ENCODE data around the gene HNRNPA0. TPM values are rescaled to one million over a fixed set of nuclear protein-coding genes. Genes with fewer than 3 reads are reported as not detected.
A peak's percentile ranks its signal among the peaks of the same experiment; 100 is the strongest.

Gene HNRNPA0
- total RNA-seq = 99.0 and 102 TPM in 2 replicates
- long read RNA-seq, full-length matches to known transcripts = 28 of 28 reads
- long read RNA-seq, partial matches to known transcripts = 0 of 28 reads
- long read RNA-seq, other reads (novel, unspliced or antisense) = 0 of 28 reads

GRCh38 chr5:137754188-137754960 lies at the start of gene HNRNPA0:
HNRNPA0 (minus strand) TSS chr5:137754363; CDS start chr5:137754066, 297 bp downstream.
- Mint-ChIP-seq H3K4me1 (peaks cover 31% of the 10 kb centered on the region), H3K27ac (ENCODE audit: unreplicated experiment) (peak within 1 kb of the TSS; percentile 100), H3K4me3 (peak within 1 kb of the TSS; percentile 98), H3K27me3 (ENCODE audit: low read depth) (peaks cover 15% of the 10 kb centered on the region), H3K36me3 (ENCODE audit: low read depth) (peaks cover 18% of the 10 kb centered on the region), H3K9me3 (peaks cover 3% of the 10 kb centered on the region)
- DNase-seq (ENCODE audit: low read depth, low spot score) = peak; percentile 92
- TF ChIP-seq CTCF (conservative IDR thresholded peaks at IDR 0.05) = no peak

DNA sequence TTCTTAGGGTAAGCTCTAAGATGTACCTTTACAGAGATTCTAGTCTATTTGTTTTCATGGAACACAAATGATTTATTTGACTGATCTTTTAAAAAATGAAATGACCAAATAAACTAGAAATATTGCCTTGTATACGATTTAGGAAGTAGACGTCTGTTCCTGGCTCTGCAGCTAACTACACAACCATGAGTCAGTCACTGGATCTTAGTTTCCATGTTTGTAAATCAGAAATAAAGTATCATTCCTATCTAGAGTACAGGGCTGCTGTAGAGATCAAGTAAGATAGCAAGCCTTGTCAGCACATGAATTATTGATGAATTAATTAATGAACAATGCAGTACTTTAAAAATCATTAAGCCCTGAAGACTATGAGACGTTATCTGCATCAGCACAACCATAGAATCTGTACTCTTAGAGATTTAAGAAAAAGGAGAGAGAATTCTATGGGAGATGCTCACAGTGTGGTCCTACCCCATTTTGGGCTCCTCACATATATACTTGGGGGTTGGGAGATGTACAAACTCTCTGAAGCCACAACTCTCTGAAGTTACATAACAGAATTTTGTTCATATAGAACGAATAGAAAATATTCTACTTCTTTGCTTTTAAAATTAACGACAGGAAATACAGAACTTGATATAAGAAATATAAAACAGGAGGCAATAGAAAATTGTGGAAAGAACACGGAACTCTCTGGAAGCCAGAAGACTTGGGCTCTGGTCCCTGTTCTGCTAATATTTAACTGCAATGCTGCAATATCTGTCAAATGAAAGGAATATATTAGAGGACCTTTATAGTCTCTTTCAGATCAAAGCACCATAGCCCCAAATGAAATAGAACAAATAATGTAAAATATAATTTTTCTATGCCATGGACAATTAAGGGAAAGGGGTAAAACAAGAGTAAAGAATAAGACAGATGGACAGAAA lies 48.4 kb upstream of the HNRNPA0 start:
- no peaks in the 10 kb centered on the region for H3K36me3 Mint-ChIP-seq (ENCODE audit: low read depth)
- H3K4me1 Mint-ChIP-seq = no peaks in the 10 kb centered on the region
- DNase-seq (ENCODE audit: low read depth, low spot score) = no peak
- TF ChIP-seq CTCF (conservative IDR thresholded peaks at IDR 0.05) = no peak
- no peak overlapping the region for H3K27ac Mint-ChIP-seq (ENCODE audit: unreplicated experiment)
- H3K27me3 Mint-ChIP-seq (ENCODE audit: low read depth) = no peaks in the 10 kb centered on the region
- no peaks in the 10 kb centered on the region for H3K9me3 Mint-ChIP-seq
- H3K4me3 Mint-ChIP-seq = no peak overlapping the region

- Mint-ChIP-seq H3K9me3 (no peaks in the 10 kb centered on the region), H3K4me1 (no peaks in the 10 kb centered on the region), H3K36me3 (ENCODE audit: low read depth) (no peaks in the 10 kb centered on the region), H3K27me3 (ENCODE audit: low read depth) (no peaks in the 10 kb centered on the region), H3K27ac (ENCODE audit: unreplicated experiment) (no peak overlapping the region), H3K4me3 (no peak overlapping the region)
- no peak for DNase-seq (ENCODE audit: low read depth, low spot score)
- TF ChIP-seq CTCF (conservative IDR thresholded peaks at IDR 0.05) = no peak
Observed at GRCh38 chr5:137800700-137801411, 46.7 kb upstream of the HNRNPA0 start.

DNA sequence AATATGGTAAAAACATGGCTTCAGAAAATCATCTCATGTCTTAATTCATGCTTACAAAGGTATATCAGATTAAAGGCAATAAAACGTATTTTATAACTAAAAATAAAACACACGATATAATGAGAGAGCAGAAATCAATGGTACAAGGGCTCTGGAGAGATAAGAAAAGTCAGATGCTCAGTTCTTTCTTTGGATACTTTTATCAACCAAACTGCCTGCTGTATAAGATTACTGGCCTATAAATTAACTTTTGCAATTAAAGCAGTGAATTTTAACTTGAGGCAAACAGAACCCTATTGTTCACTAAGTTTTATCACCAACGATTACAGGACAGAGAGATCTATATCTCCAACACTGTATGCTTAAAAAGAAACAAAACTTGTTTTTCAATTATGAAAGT lies 42.1 kb upstream of the HNRNPA0 start:
- H3K9me3 Mint-ChIP-seq = no peaks in the 10 kb centered on the region
- H3K36me3 Mint-ChIP-seq (ENCODE audit: low read depth) = no peaks in the 10 kb centered on the region
- no peak overlapping the region for H3K4me3 Mint-ChIP-seq
- no peaks in the 10 kb centered on the region for H3K27me3 Mint-ChIP-seq (ENCODE audit: low read depth)
- peaks cover 2% of the 10 kb centered on the region for H3K4me1 Mint-ChIP-seq
- H3K27ac Mint-ChIP-seq (ENCODE audit: unreplicated experiment) = no peak overlapping the region
- no peak for DNase-seq (ENCODE audit: low read depth, low spot score)
- no peak for TF ChIP-seq CTCF (conservative IDR thresholded peaks at IDR 0.05)

GRCh38 chr5:137794863-137795262 lies 40.7 kb upstream of the HNRNPA0 start:
- Mint-ChIP-seq H3K4me3 (no peak overlapping the region), H3K27me3 (ENCODE audit: low read depth) (no peaks in the 10 kb centered on the region), H3K27ac (ENCODE audit: unreplicated experiment) (no peak overlapping the region), H3K4me1 (peaks cover 5% of the 10 kb centered on the region), H3K36me3 (ENCODE audit: low read depth) (no peaks in the 10 kb centered on the region), H3K9me3 (no peaks in the 10 kb centered on the region)
- no peak for TF ChIP-seq CTCF (conservative IDR thresholded peaks at IDR 0.05)
- no peak for DNase-seq (ENCODE audit: low read depth, low spot score)
